Duodenal mucosa (tissue), 2 donors: ENCODE data around the gene CNN3.

Source experiments
- H3K27ac ChIP-seq: one replicate; pipeline ENCODE4 v1.7.0; 2013; ENCODE audit warnings: low read depth, low read length
- H3K27me3 ChIP-seq, 2 donors: one replicate each; pipeline ENCODE4 v1.7.0; 2013; ENCODE audit warnings: low read length in 2 of 2, control low read depth in 1 of 2; ENCODE audit not compliant: insufficient read depth in 2 of 2, control insufficient read depth in 1 of 2
- H3K36me3 ChIP-seq, 2 donors: one replicate each; pipeline ENCODE4 v1.7.0; 2013; ENCODE audit warnings: low read length in 2 of 2, control low read depth in 1 of 2; ENCODE audit not compliant: insufficient read depth in 2 of 2, control insufficient read depth in 1 of 2
- H3K4me1 ChIP-seq, 2 donors: one replicate each; pipeline ENCODE4 v1.7.0; 2013; ENCODE audit warnings: low read length in 2 of 2, control low read depth in 1 of 2; ENCODE audit not compliant: insufficient read depth in 2 of 2, control insufficient read depth in 1 of 2
- H3K4me3 ChIP-seq, 2 donors: one replicate each; pipeline ENCODE4 v1.7.0; 2013; ENCODE audit warnings: low read length in 2 of 2, low read depth in 1 of 2
- H3K9ac ChIP-seq, 2 donors: one replicate each; pipeline ENCODE4 v1.7.0; 2013; ENCODE audit warnings: low read length in 2 of 2, low read depth in 1 of 2
- H3K9me3 ChIP-seq, 2 donors: one replicate each; pipeline ENCODE4 v1.7.0; 2013; ENCODE audit warnings: low read length in 2 of 2, control low read depth in 1 of 2; ENCODE audit not compliant: control insufficient read depth in 1 of 2

CNN3 gene

GRCh38 chr1:94935476-94935875 is 8.6 kb upstream of the CNN3 start:
- no peak overlapping the region for H3K27ac ChIP-seq
- H3K4me3 ChIP-seq = no peak overlapping the region
- peaks cover 0 to 10% of the 10 kb centered on the region in 2 donors for H3K36me3 ChIP-seq
- no peak overlapping the region for H3K9ac ChIP-seq
- H3K27me3 ChIP-seq = no peaks in the 10 kb centered on the region
- peaks cover 4 to 16% of the 10 kb centered on the region in 2 donors for H3K4me1 ChIP-seq
- H3K9me3 ChIP-seq = no peaks in the 10 kb centered on the region

DNA sequence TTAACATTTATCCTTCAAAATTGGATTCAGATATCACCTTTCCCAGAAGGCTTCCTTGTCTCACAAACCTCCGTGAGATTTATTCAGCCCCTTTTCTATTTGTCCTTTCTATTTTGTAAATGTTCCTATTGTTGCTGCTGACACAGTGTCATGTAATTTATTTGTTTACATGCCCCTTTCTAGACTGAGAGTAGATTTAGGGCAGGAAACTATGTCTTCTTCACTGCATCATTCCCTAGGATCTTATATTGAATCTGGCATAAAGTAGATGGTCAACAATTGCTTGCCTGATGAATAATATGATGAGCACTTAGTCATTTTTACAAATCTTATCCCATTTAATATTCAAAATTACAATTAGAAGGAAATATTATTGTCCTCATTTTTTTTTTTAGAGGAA is 8.1 kb upstream of the CNN3 start:
- H3K9me3 ChIP-seq = no peaks in the 10 kb centered on the region
- H3K27ac ChIP-seq = no peak overlapping the region
- no peaks in the 10 kb centered on the region for H3K27me3 ChIP-seq
- no peak overlapping the region for H3K4me3 ChIP-seq
- H3K4me1 ChIP-seq = peaks cover 7 to 17% of the 10 kb centered on the region in 2 donors
- no peak overlapping the region for H3K9ac ChIP-seq
- H3K36me3 ChIP-seq = peaks cover 0 to 10% of the 10 kb centered on the region in 2 donors

GRCh38 chr1:94934551-94934950 is 7.6 kb upstream of the CNN3 start:
- H3K9me3 ChIP-seq = no peaks in the 10 kb centered on the region
- no peaks in the 10 kb centered on the region for H3K27me3 ChIP-seq
- H3K27ac ChIP-seq = no peak overlapping the region
- peaks cover 0 to 10% of the 10 kb centered on the region in 2 donors for H3K36me3 ChIP-seq
- H3K9ac ChIP-seq = no peak overlapping the region
- H3K4me3 ChIP-seq = no peak overlapping the region
- H3K4me1 ChIP-seq = peaks cover 12 to 17% of the 10 kb centered on the region in 2 donors

GRCh38 chr1:94931254-94931841 is 4.4 kb upstream of the CNN3 start:
- no peak overlapping the region for H3K9ac ChIP-seq
- no peak overlapping the region for H3K27ac ChIP-seq
- H3K4me3 ChIP-seq = no peak overlapping the region
- H3K4me1 ChIP-seq = peaks cover 9 to 27% of the 10 kb centered on the region in 2 donors
- no peaks in the 10 kb centered on the region for H3K9me3 ChIP-seq
- peaks cover 0 to 10% of the 10 kb centered on the region in 2 donors for H3K36me3 ChIP-seq
- H3K27me3 ChIP-seq = no peaks in the 10 kb centered on the region

- Histone ChIP-seq H3K36me3 (peaks cover 0 to 10% of the 10 kb centered on the region in 2 donors), H3K27ac (no peak overlapping the region), H3K27me3 (no peaks in the 10 kb centered on the region), H3K9me3 (no peaks in the 10 kb centered on the region), H3K4me3 (peak overlapping the region; percentile 55 to 74), H3K9ac (peak overlapping the region in 1 of 2 donors; percentile 43), H3K4me1 (peaks cover 13 to 32% of the 10 kb centered on the region in 2 donors)
Measured at GRCh38 chr1:94929351-94930217, 2.7 kb upstream of the CNN3 start.

DNA sequence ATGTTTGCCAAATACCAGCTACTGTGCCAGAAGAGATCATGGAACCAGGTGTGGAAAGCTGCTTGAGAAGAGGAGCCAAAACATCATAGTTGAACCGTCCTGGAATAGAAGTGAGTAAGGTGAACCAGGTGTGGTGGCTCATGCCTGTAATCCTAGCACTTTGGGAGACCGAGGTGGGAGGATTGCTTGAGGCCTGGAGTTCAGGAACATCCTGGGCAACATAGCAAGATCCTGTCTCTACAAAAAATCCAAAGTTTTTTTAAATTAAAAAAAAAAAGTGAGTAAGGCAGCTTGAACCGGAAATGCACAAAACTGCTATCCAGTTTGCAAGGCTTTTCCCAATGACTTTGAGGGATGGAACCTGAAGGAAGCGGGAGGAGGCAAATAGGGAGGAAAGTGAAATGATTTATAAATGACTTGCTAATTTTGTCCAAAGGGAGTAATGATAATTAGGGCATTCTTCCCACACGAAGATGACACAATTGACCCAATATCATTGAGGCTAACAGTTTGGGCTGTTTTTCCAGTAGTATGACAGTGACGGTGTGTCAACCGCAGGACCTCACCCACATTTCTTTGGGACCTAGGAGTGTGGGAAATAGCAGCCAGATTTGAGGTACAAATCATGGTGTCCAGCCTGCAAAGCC is 1.5 kb upstream of the CNN3 start:
- Histone ChIP-seq H3K4me3 (peak overlapping the region; percentile 71 to 74), H3K4me1 (peaks cover 15 to 40% of the 10 kb centered on the region in 2 donors), H3K27ac (peak overlapping the region; percentile 93), H3K36me3 (peaks cover 0 to 8% of the 10 kb centered on the region in 2 donors), H3K9ac (peak overlapping the region; percentile 79 to 82), H3K9me3 (no peaks in the 10 kb centered on the region), H3K27me3 (no peaks in the 10 kb centered on the region)

DNA sequence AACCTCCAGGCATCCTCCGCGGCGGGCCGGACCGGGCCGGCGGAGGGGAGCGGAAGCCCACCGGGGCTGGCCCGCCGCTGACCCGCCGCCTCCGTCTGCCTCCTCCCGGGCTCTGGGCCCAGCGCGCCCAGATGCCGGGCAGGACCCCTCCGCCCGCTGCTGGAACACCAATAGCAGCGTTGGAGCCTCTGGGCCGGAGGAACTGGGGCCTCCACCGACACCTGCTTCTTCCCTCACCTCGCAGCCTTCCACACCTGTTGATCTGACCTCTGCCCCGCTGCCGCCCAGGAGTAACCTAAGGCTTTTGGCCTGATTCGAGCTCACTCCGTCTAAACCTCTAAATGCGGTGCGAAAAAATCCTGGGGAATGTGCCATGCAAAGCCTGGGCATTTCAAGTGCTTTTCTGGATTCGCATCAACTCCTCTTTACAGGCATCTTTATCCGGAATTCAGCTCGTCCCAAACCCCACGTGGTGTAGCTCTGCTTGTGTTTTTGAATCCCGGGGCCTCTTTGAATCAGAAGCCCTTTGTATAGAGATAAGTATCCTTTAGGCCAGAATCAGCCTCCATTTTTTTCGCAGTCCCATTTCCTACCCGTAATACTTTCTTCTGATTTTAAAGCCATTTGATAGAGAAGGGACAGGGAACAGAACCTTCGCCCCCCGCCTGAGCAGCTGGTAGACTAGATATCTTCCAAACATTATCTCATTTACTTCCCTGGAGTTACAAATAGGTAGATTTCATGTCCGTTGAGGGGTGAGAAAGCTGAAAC is 680 bp upstream of the CNN3 start:
- Histone ChIP-seq H3K4me1 (peaks cover 19 to 44% of the 10 kb centered on the region in 2 donors), H3K27me3 (no peaks in the 10 kb centered on the region), H3K27ac (peak overlapping the region; percentile 93), H3K9me3 (no peaks in the 10 kb centered on the region), H3K4me3 (peak overlapping the region; percentile 71 to 74), H3K36me3 (peaks cover 0 to under 1% of the 10 kb centered on the region in 2 donors), H3K9ac (peak overlapping the region; percentile 79 to 82)

GRCh38 chr1:94926126-94926914 is 590 bp downstream of the CNN3 start:
- peaks cover 26 to 52% of the 10 kb centered on the region in 2 donors for H3K4me1 ChIP-seq
- H3K9ac ChIP-seq = peak overlapping the region; percentile 83 to 92
- no peaks in the 10 kb centered on the region for H3K36me3 ChIP-seq
- H3K4me3 ChIP-seq = peak overlapping the region; percentile 82 to 91
- no peaks in the 10 kb centered on the region for H3K9me3 ChIP-seq
- H3K27ac ChIP-seq = peak overlapping the region; percentile 93
- H3K27me3 ChIP-seq = no peaks in the 10 kb centered on the region

GRCh38 chr1:94925561-94926125 is 1.3 kb downstream of the CNN3 start:
- Histone ChIP-seq H3K4me1 (peaks cover 23 to 54% of the 10 kb centered on the region in 2 donors), H3K4me3 (peak overlapping the region; percentile 82 to 91), H3K27me3 (no peaks in the 10 kb centered on the region), H3K9me3 (no peaks in the 10 kb centered on the region), H3K27ac (peak overlapping the region; percentile 93), H3K9ac (peak overlapping the region; percentile 83 to 92), H3K36me3 (no peaks in the 10 kb centered on the region)
